H1 (cell line): Measurements from ENCODE around the gene TCAIM. TPM values are rescaled to one million over a fixed set of nuclear protein-coding genes. Genes with fewer than 3 reads are reported as not detected.

Source experiments
- CTCF ChIA-PET: fragments of 300-600 bp; sonication (Branson Sonifier 250); formaldehyde crosslinking; loops from one replicate; lab custom pipeline; 2021; ENCODE audit not compliant: partially characterized antibody; lab: Charles Lee
- POLR2A ChIA-PET: fragments of 300-600 bp; sonication (Branson Sonifier 250); formaldehyde crosslinking; loops from one replicate; lab custom pipeline; 2021; ENCODE audit warnings: inconsistent platforms; ENCODE audit not compliant: partially characterized antibody; lab: Charles Lee
- DNase-seq, 2 experiments: peaks; one replicate each; pipeline versions ENCODE4 v3.0.0 to v3.0.0-alpha.2; 2010 to 2022; ENCODE audit warnings: low spot score in 2 of 2, low read depth in 1 of 2, mixed read lengths in 1 of 2
- FAIRE-seq: peaks from 2 replicates; lab custom pipeline; 2011; peaks lifted over from hg19 to GRCh38; lab: Jason Lieb, UNC
- H2AFZ ChIP-seq: 2 replicates; pipeline ENCODE4 v1.8.1; 2012; ENCODE audit warnings: low read length, inconsistent platforms
- H2AK5ac ChIP-seq: 2 replicates; pipeline ENCODE4 v1.6.1; 2013; ENCODE audit warnings: low read depth, low read length
- H2BK120ac ChIP-seq: replicated peaks from 2 replicates; pipeline ENCODE3; 2013; ENCODE audit warnings: low read depth, low read length, inconsistent platforms
- H2BK12ac ChIP-seq: 2 replicates; pipeline ENCODE4 v1.6.1; 2013; ENCODE audit warnings: low read depth, low read length
- H2BK15ac ChIP-seq: 2 replicates; pipeline ENCODE4 v1.6.1; 2013; ENCODE audit warnings: low read length
- H2BK20ac ChIP-seq: 2 replicates; pipeline ENCODE4 v1.6.1; 2013; ENCODE audit warnings: low read length
- H2BK5ac ChIP-seq: 2 replicates; pipeline ENCODE4 v1.6.1; 2013; ENCODE audit warnings: low read depth, low read length
- H3K14ac ChIP-seq: 2 replicates; pipeline ENCODE4 v1.6.1; 2013; ENCODE audit warnings: inconsistent platforms; ENCODE audit not compliant: insufficient read length
- H3K18ac ChIP-seq: 2 replicates; pipeline ENCODE4 v1.6.1; 2013; ENCODE audit warnings: low read length; ENCODE audit errors: extremely low read depth
- H3K23ac ChIP-seq: 2 replicates; pipeline ENCODE4 v1.6.1; 2013; ENCODE audit warnings: inconsistent platforms; ENCODE audit not compliant: insufficient read length
- H3K23me2 ChIP-seq: 2 replicates; pipeline ENCODE4 v1.6.1; 2013; ENCODE audit warnings: low read depth, low read length
- H3K27ac ChIP-seq: 2 replicates; pipeline ENCODE4 v1.6.1; 2011; ENCODE audit warnings: low read depth, low read length, inconsistent platforms
- H3K27me3 ChIP-seq, 4 experiments: replicated peaks in 1 of 4; 1 replicate in 1 of 4; 2 replicates in 3 of 4; pipeline versions ENCODE4 v1.6.1 to v1.8.1; 2011 to 2013; ENCODE audit warnings: low read length in 3 of 4, mild to moderate bottlenecking in 3 of 4, inconsistent platforms in 2 of 4, mixed read lengths in 2 of 4, moderate library complexity in 1 of 4; ENCODE audit not compliant: control insufficient read depth in 3 of 4, insufficient read depth in 3 of 4; ENCODE audit errors: extremely low read depth in 1 of 4
- H3K36me3 ChIP-seq, 4 experiments: 2 replicates each; pipeline versions ENCODE4 v1.6.1 to v1.8.1; 2011 to 2013; ENCODE audit warnings: mild to moderate bottlenecking in 4 of 4, low read length in 3 of 4, moderate library complexity in 2 of 4, control low read depth in 1 of 4, inconsistent platforms in 1 of 4; ENCODE audit not compliant: insufficient read depth in 4 of 4, control insufficient read depth in 2 of 4
- H3K4ac ChIP-seq: replicated peaks from 2 replicates; pipeline ENCODE3; 2013; ENCODE audit warnings: low read length, low read depth, mixed read lengths, inconsistent platforms; ENCODE audit not compliant: insufficient read length
- H3K4me1 ChIP-seq, 4 experiments: replicated peaks in 1 of 4; 1 replicate in 1 of 4; 2 replicates in 3 of 4; pipeline versions ENCODE4 v1.6.1 to v1.8.1; 2011 to 2013; ENCODE audit warnings: low read length in 3 of 4, inconsistent platforms in 2 of 4, mixed read lengths in 1 of 4; ENCODE audit not compliant: insufficient read depth in 4 of 4, control insufficient read depth in 3 of 4
- H3K4me2 ChIP-seq, 2 experiments: 2 replicates each; pipeline versions ENCODE4 v1.6.1 to v1.8.1; 2011 to 2013; ENCODE audit warnings: low read depth in 2 of 2, low read length in 2 of 2, control low read depth in 1 of 2, inconsistent platforms in 1 of 2, mild to moderate bottlenecking in 1 of 2; ENCODE audit not compliant: insufficient read depth in 1 of 2
- H3K4me3 ChIP-seq, 4 experiments: fragments of 200-600, 300-600 bp in 1 of 4; sonication (generic), shearing (Covaris generic), sonication (Bioruptor Twin) in 1 of 4; 2 replicates each; pipeline versions ENCODE4 v1.5.1 to v1.8.1; 2011 to 2016; ENCODE audit warnings: low read length in 4 of 4, low read depth in 3 of 4, control low read depth in 2 of 4, inconsistent platforms in 2 of 4, mild to moderate bottlenecking in 2 of 4, mixed read lengths in 1 of 4, moderate library complexity in 1 of 4; ENCODE audit not compliant: insufficient read depth in 2 of 4; ENCODE audit errors: extremely low read depth in 1 of 4
- H3K56ac ChIP-seq: replicated peaks from 2 replicates; pipeline ENCODE3; 2013; ENCODE audit warnings: low read depth, mild to moderate bottlenecking, mixed read lengths, low read length, inconsistent platforms; ENCODE audit not compliant: insufficient read length
- H3K79me1 ChIP-seq: 2 replicates; pipeline ENCODE4 v1.6.1; 2013; ENCODE audit warnings: low read depth, low read length, control low read depth
- H3K79me2 ChIP-seq, 2 experiments: 2 replicates each; pipeline versions ENCODE4 v1.6.1 to v1.8.1; 2012 to 2013; ENCODE audit warnings: low read length in 2 of 2, mild to moderate bottlenecking in 2 of 2, inconsistent platforms in 1 of 2; ENCODE audit not compliant: insufficient read depth in 2 of 2, control insufficient read depth in 1 of 2
- H3K9ac ChIP-seq, 4 experiments: replicated peaks in 1 of 4; 1 replicate in 1 of 4; 2 replicates in 3 of 4; pipeline versions ENCODE4 v1.6.1 to v1.8.1; 2011 to 2013; ENCODE audit warnings: low read depth in 3 of 4, low read length in 3 of 4, control low read depth in 2 of 4, mild to moderate bottlenecking in 2 of 4, moderate library complexity in 2 of 4, inconsistent platforms in 1 of 4; ENCODE audit errors: extremely low read depth in 1 of 4
- H3K9me3 ChIP-seq, 2 experiments: 2 replicates each; pipeline versions ENCODE4 v1.6.1 to v1.8.1; 2012 to 2013; ENCODE audit warnings: mild to moderate bottlenecking in 2 of 2, moderate library complexity in 2 of 2, control low read depth in 1 of 2, inconsistent platforms in 1 of 2, low read depth in 1 of 2, low read length in 1 of 2, mixed read lengths in 1 of 2; ENCODE audit not compliant: insufficient read depth in 2 of 2
- H4K20me1 ChIP-seq, 2 experiments: replicated peaks in 1 of 2; 2 replicates each; pipeline versions ENCODE3 to v1.8.1; 2011 to 2013; ENCODE audit warnings: inconsistent platforms in 2 of 2, low read length in 2 of 2, mild to moderate bottlenecking in 1 of 2; ENCODE audit not compliant: insufficient read depth in 2 of 2, control insufficient read depth in 1 of 2
- H4K5ac ChIP-seq: 2 replicates; pipeline ENCODE4 v1.6.1; 2013; ENCODE audit warnings: low read length, low read depth, mixed read lengths, inconsistent platforms; ENCODE audit not compliant: insufficient read length
- H4K8ac ChIP-seq: 2 replicates; pipeline ENCODE4 v1.8.0; 2013; ENCODE audit warnings: mild to moderate bottlenecking, moderate library complexity, low read length, inconsistent platforms; ENCODE audit not compliant: insufficient read depth; ENCODE audit errors: extremely low read depth
- H4K91ac ChIP-seq: replicated peaks from 2 replicates; pipeline ENCODE3; 2013; ENCODE audit warnings: low read length, mixed read lengths, inconsistent platforms; ENCODE audit not compliant: insufficient read length
- CTBP2 ChIP-seq: IDR thresholded peaks from 2 replicates; pipeline ENCODE4 v1.7.0; 2011; ENCODE audit warnings: borderline replicate concordance, mild to moderate bottlenecking, moderate library complexity, mixed read lengths, low read length; ENCODE audit not compliant: insufficient read depth, insufficient read length
- HDAC2 ChIP-seq, 2 experiments: fragments of 300-600 bp in 1 of 2; sonication (generic) in 1 of 2; IDR thresholded peaks; 2 replicates each; pipeline ENCODE4 v1.6.1; 2011 to 2012; ENCODE audit warnings: low read depth in 2 of 2, low read length in 2 of 2, mild to moderate bottlenecking in 2 of 2, moderate library complexity in 2 of 2, borderline replicate concordance in 1 of 2, inconsistent platforms in 1 of 2
- JUN ChIP-seq: IDR thresholded peaks from 2 replicates; pipeline ENCODE4 v1.6.1; 2011; ENCODE audit warnings: low read depth, mild to moderate bottlenecking, improper control_type of control experiment, low read length
- NRF1 ChIP-seq: IDR thresholded peaks from 2 replicates; pipeline ENCODE4 v1.6.1; 2011; ENCODE audit warnings: mild to moderate bottlenecking, low read depth, low read length, improper control_type of control experiment
- POLR2A ChIP-seq, 2 experiments: IDR thresholded peaks; 1 replicate in 1 of 2; 2 replicates in 1 of 2; pipeline ENCODE4 v1.6.1; 2011; ENCODE audit warnings: low read depth in 2 of 2, low read length in 2 of 2, mild to moderate bottlenecking in 2 of 2; ENCODE audit errors: control extremely low read depth in 1 of 2
- RFX5 ChIP-seq: IDR thresholded peaks from 2 replicates; pipeline ENCODE4 v1.6.1; 2011; ENCODE audit warnings: low read depth, low read length, improper control_type of control experiment, borderline replicate concordance
- RXRA ChIP-seq: IDR thresholded peaks from 2 replicates; pipeline ENCODE4 v1.6.1; 2011; ENCODE audit warnings: low read depth, mild to moderate bottlenecking, low read length, moderate library complexity; ENCODE audit not compliant: insufficient read depth
- SIX5 ChIP-seq: IDR thresholded peaks from 2 replicates; pipeline ENCODE4 v1.6.1; 2011; ENCODE audit warnings: mild to moderate bottlenecking, low read depth, low read length
- TAF7 ChIP-seq: optimal IDR thresholded peaks from 2 replicates; pipeline ENCODE3; 2011; ENCODE audit warnings: low read depth, mild to moderate bottlenecking, inconsistent platforms, low read length, moderate library complexity, borderline replicate concordance
- WGBS, 2 experiments: shearing (Covaris generic) in 1 of 2; methylation state at CpG; one replicate each; pipeline versions ENCODE4 v1.1.6 to v1.1.7; 2013 to 2015; ENCODE audit warnings: low lambda C conversion rate in 2 of 2, mixed read lengths in 2 of 2, inconsistent platforms in 1 of 2, low coverage in 1 of 2, missing lambda C conversion rate in 1 of 2; ENCODE audit not compliant: insufficient replicate concordance in 2 of 2, insufficient coverage in 1 of 2, insufficient read length in 1 of 2; ENCODE audit errors: extremely low coverage in 1 of 2, missing lambda C conversion rate in 1 of 2; 5-methylcytosine and 5-hydroxymethylcytosine counted together
- polyA plus RNA-seq, 7 experiments: library from polyadenylated mRNA; depleted of rRNA in 3 of 7; stranded (reverse) in 5 of 7; unstranded in 2 of 7; fragments of >200 nt in 5 of 7; fragments of 200-250 nt in 2 of 7; gene quantifications; 1 replicate in 5 of 7; 2 replicates in 1 of 7; 4 replicates in 1 of 7; pipeline versions ENCODE4 v1.2.1 to v1.2.3, GENCODE V29; 2011 to 2013; ENCODE audit warnings: missing spikeins in 2 of 7, mixed read lengths in 2 of 7
- total RNA-seq: library from RNA; stranded (reverse); fragmentation: NEBNext Ultra II Directional; extraction: Animal tissue kit (Norgen Biotek cat#: 25700); gene quantifications from 2 replicates; pipeline ENCODE4 v1.2.1, GENCODE V29; 2021
- TF ChIP-seq, protein P1 (sequence below): IDR thresholded peaks from 2 replicates; pipeline ENCODE4 v1.6.1; 2011; ENCODE audit warnings: low read length, improper control_type of control experiment

Gene TCAIM
- total and polyA plus RNA-seq, 2 of the 8 experiments (the other 6 are each of a cell fraction or from before 2014, with no cell fraction given): 6.9 to 22.1 TPM

DNA sequence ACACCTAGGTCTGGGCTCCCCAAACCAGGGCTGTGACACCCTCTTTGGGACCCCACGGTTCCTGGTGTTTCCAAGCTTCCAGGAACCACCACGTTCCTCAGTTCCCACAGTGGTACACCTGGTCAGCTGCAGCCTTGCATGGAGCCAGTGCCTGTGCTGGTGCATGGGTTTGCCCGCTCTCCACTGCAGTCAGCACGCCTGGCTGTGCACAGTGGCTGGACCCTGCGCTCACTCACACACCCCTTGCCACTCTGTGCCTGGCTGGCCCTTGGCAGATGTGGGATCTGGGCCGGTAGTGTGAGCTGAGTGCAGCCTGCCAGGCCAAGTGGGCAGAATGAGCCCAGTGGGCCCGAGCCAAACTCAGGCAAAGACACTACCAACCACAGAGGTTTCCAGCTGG lies 48.8 kb downstream of the TCAIM start:
- Histone ChIP-seq H3K9ac (no peak overlapping the region), H3K23me2 (no peaks in the 10 kb centered on the region), H3K23ac (no peak overlapping the region), H2BK120ac (no peak overlapping the region), H2BK15ac (no peak overlapping the region), H3K56ac (no peak overlapping the region), H2BK5ac (no peak overlapping the region), H3K79me1 (no peaks in the 10 kb centered on the region), H3K4me2 (no peak overlapping the region), H3K4ac (no peak overlapping the region), H2AFZ (no peak overlapping the region), H2BK20ac (no peak overlapping the region), H3K79me2 (no peaks in the 10 kb centered on the region), H4K5ac (no peak overlapping the region), H3K14ac (no peak overlapping the region), H4K91ac (no peak overlapping the region), H4K8ac (no peak overlapping the region), H4K20me1 (no peaks in the 10 kb centered on the region), H3K4me1 (no peaks in the 10 kb centered on the region), H3K36me3 (no peaks in the 10 kb centered on the region), H2BK12ac (no peak overlapping the region), H2AK5ac (no peak overlapping the region), H3K9me3 (peaks cover 4 to 7% of the 10 kb centered on the region in 2 experiments; a peak in 2 of 4 replicates), H3K27me3 (no peaks in the 10 kb centered on the region), H3K4me3 (no peak overlapping the region), H3K18ac (no peak overlapping the region), H3K27ac (no peak overlapping the region)
- 98% methylated on average over 7 of the region's 7 CpGs; no CpG with 5 or more reads in 1 of the 2 experiments for WGBS, 2 experiments
- TF ChIP-seq RXRA (no peak), JUN (no peak), NRF1 (no peak), CTBP2 (no peak), TAF7 (no peak), RFX5 (no peak), POLR2A (IDR thresholded peaks at IDR 0.05; ENCODE audit: control extremely low read depth in 1 of 2, low read depth in 2 of 2, low read length in 2 of 2) (no peak), SIX5 (no peak), HDAC2 (IDR thresholded peaks at IDR 0.05; ENCODE audit: borderline replicate concordance in 1 of 2, low read depth in 2 of 2, low read length in 2 of 2) (no peak)
- TF ChIP-seq, protein P1, sequence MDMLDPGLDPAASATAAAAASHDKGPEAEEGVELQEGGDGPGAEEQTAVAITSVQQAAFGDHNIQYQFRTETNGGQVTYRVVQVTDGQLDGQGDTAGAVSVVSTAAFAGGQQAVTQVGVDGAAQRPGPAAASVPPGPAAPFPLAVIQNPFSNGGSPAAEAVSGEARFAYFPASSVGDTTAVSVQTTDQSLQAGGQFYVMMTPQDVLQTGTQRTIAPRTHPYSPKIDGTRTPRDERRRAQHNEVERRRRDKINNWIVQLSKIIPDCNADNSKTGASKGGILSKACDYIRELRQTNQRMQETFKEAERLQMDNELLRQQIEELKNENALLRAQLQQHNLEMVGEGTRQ: no peak
- CTCF ChIA-PET: interaction anchor here (1.5 kb wide), 1 partner anchor 10 kb away, joined by 3 read pairs; no protein-coding TSS in a partner anchor
- DNase-seq (no peak), FAIRE-seq (no peak)
- POLR2A ChIA-PET: interaction anchor here (0.9 kb wide), 1 partner anchor 11 kb away, joined by 3 read pairs; no protein-coding TSS in a partner anchor
